ENCODE data around the gene GEMIN5.
A peak's percentile ranks its signal among the peaks of the same experiment; 100 is the strongest.
"Not testable (repeated sequence)": the region's sequence is repeated elsewhere in the genome, so short reads cannot be mapped to it uniquely, and the experiment has no call there.

GEMIN5 gene

DNA sequence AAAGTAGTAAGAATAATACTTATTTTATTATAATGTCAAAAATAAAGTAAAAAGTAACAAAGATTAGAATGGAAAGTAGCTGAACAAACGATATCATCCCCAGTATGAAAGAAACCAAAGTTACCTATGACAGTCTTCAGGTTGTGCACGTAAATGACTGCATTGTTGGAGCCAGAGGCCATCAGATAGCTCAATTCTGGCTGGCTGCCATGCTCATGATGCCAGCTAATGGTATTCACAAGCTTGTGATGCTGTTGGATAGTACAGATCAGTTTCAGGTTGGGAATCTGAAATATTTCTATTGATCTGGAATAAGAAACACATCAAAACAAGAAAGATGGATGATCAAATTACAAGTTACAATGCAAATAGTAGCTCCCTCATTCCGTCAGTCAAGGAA lies 21.1 kb downstream of the GEMIN5 start:
- DNase-seq (ENCODE audit: low read depth) = no peak
- no peak overlapping the region for H3K4me3 ChIP-seq (ENCODE audit: low read length)
- TF ChIP-seq, protein P1, sequence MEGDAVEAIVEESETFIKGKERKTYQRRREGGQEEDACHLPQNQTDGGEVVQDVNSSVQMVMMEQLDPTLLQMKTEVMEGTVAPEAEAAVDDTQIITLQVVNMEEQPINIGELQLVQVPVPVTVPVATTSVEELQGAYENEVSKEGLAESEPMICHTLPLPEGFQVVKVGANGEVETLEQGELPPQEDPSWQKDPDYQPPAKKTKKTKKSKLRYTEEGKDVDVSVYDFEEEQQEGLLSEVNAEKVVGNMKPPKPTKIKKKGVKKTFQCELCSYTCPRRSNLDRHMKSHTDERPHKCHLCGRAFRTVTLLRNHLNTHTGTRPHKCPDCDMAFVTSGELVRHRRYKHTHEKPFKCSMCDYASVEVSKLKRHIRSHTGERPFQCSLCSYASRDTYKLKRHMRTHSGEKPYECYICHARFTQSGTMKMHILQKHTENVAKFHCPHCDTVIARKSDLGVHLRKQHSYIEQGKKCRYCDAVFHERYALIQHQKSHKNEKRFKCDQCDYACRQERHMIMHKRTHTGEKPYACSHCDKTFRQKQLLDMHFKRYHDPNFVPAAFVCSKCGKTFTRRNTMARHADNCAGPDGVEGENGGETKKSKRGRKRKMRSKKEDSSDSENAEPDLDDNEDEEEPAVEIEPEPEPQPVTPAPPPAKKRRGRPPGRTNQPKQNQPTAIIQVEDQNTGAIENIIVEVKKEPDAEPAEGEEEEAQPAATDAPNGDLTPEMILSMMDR (conservative IDR thresholded peaks at IDR 0.05; ENCODE audit: low read length) = no peak

DNA sequence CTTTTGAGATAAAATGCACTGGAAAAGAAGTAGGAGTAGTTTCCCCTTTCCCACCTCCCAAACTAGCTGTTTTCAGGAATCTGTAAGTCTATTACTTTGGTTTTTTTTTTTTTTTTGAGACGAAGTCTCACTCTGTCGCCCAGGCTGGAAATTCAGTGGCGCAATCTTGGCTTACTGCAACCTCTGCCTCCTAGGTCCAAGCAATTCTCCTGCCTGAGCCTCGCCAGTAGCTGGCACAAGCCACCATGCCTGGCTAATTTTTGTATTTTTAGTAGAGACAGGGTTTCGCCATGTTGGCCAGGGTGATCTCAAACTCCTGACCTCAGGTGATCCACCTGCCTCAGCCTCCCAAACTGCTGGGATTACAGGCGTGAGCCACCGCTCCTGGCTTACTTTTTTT lies 32.4 kb downstream of the GEMIN5 start:
- not testable (repeated sequence) for H3K4me3 ChIP-seq (ENCODE audit: low read length); DNase-seq (ENCODE audit: low read depth)

DNA sequence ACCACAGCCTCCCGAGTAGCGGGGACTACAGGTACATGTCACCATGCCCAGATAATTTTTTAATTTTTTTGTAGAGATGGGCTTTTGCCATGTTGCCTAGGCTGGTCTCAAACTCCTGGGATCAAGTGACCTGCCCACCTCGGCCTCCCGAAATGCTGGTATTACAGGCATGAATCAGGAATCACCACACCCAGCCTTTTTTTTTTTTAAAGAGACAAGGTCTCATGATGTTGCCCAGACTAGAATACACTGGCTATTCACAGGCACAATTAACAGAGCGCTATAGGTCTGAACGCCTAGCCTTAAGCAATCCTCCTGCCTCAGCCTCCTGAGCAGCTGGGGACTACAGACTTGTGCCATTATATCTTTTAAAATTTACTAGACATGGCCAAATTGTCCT lies 36.1 kb downstream of the GEMIN5 start:
- no peak for DNase-seq (ENCODE audit: low read depth)
- TF ChIP-seq, protein P1 (conservative IDR thresholded peaks at IDR 0.05; ENCODE audit: low read length) = no peak
- no peak overlapping the region for H3K4me3 ChIP-seq (ENCODE audit: low read length)

DNA sequence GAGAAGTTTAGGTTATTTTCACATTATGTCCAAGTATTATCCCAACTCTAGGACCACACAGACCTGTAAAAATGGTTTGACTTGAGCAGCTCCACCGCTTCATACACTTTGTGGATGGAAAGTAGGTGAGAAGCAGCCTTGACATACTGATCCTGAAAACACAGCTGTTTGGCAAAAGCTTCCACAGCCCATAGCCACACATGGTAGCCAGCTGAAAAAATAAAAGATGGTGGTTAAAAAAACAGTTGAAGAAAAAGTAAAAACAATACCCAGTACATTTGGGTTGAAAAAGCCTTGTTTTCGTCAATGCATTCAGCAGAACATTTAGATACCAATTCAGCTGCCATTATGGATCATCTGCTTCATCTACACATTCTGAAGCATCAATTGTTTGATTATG lies 36.7 kb downstream of the GEMIN5 start:
- DNase-seq (ENCODE audit: low read depth) = peak; percentile 48
- TF ChIP-seq, protein P1 (conservative IDR thresholded peaks at IDR 0.05; ENCODE audit: low read length) = no peak
- H3K4me3 ChIP-seq (ENCODE audit: low read length) = no peak overlapping the region

GRCh38 chr5:154900066-154900465 lies 37.9 kb downstream of the GEMIN5 start:
- TF ChIP-seq, protein P1 (conservative IDR thresholded peaks at IDR 0.05; ENCODE audit: low read length) = no peak
- DNase-seq (ENCODE audit: low read depth) = peak; percentile 42

DNA sequence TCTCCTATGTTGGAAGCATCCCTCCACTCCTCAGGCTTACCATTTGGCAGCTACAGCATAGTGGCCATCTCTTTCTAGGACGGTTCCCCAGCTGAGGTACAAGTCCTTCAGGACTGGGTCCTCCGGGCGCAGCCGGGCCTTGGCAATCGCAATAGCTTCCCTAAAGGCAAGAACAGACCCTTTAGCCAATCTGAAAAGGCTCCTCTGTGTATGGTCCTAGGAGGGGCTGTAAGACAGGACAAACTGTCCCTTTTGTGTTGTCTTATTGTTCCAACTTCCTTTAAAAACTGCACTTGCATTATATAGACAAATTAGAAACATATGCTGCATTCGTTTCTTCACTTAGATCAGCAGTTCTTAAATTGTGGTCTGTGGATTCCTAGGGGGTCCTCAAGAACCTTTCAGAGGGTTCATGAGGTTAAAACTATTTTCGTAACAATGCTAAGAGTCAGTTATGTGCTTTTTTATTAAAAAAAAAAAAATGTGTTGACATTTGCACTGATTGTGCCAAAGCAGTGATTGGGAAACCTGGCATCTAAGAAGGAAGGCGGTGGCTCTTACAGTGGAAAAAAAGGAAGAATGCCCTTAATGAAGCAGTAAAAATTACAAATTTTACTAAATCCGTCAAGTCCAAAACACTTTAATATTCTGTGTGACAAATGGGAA lies 38.7 kb downstream of the GEMIN5 start:
- TF ChIP-seq, protein P1 (conservative IDR thresholded peaks at IDR 0.05; ENCODE audit: low read length) = no peak
- peak; percentile 69 for DNase-seq (ENCODE audit: low read depth)
- H3K4me3 ChIP-seq (ENCODE audit: low read length) = no peak overlapping the region

More at GRCh38 chr5:154900066-154900465, 37.9 kb downstream of the GEMIN5 start:
- H3K4me3 ChIP-seq (ENCODE audit: low read length) = no peak overlapping the region

DNA sequence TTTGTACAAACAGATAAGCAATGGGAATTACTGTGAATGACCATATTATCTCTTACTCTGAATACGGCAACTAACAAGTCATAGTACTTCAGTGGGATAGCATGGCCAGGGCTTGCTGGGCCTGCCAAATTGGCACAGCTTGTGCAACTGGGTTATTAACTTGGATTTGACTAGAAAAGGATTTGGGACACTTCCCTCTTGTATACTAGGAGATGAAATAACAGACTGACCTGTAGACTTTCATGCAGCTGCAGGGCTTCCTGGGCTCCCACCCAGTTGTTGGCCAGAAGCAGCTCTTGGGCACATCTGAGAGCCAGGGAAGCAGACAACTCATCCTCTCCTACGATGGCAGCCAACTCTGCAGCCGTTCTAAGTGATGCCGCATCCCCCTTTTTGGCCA lies 39.8 kb downstream of the GEMIN5 start:
- TF ChIP-seq, protein P1 (conservative IDR thresholded peaks at IDR 0.05; ENCODE audit: low read length) = no peak

More for the DNA sequence above, 39.8 kb downstream of the GEMIN5 start:
- no peak overlapping the region for H3K4me3 ChIP-seq (ENCODE audit: low read length)
- DNase-seq (ENCODE audit: low read depth) = no peak
